KMS-11 (cell line): ENCODE results near the gene PKDREJ.

Experiments used
- H2AFZ ChIP-seq: fragments of 200-600 bp; sonication (generic); 2 replicates; pipeline ENCODE4 v1.6.1; 2016; ENCODE audit warnings: antibody characterized with exemption, mixed run types, low read depth
- H3K27ac ChIP-seq: fragments of 200-600 bp; sonication (generic); 2 replicates; pipeline ENCODE4 v1.6.1; 2016; ENCODE audit warnings: mild to moderate bottlenecking, mixed run types
- H3K27me3 ChIP-seq: fragments of 200-600 bp; sonication (generic); 2 replicates; pipeline ENCODE4 v1.6.1; 2017; ENCODE audit warnings: mild to moderate bottlenecking, low read depth, mixed run types, moderate library complexity; ENCODE audit not compliant: insufficient read depth
- H3K36me3 ChIP-seq: fragments of 200-600 bp; sonication (generic); 2 replicates; pipeline ENCODE4 v1.6.1; 2017; ENCODE audit warnings: mild to moderate bottlenecking, mixed run types; ENCODE audit not compliant: insufficient read depth
- H3K4me1 ChIP-seq: fragments of 200-600 bp; sonication (generic); 2 replicates; pipeline ENCODE4 v1.6.1; 2016; ENCODE audit warnings: mild to moderate bottlenecking, low read depth, mixed run types; ENCODE audit not compliant: poor library complexity, severe bottlenecking
- H3K4me2 ChIP-seq: fragments of 200-600 bp; sonication (generic); 2 replicates; pipeline ENCODE4 v1.7.0; 2016; ENCODE audit warnings: mild to moderate bottlenecking, mixed run types
- H3K4me3 ChIP-seq: fragments of 200-600 bp; sonication (generic); IDR thresholded peaks from 2 replicates; pipeline ENCODE4 v1.6.1; 2017; ENCODE audit warnings: low read depth, low read length, mixed read lengths; ENCODE audit not compliant: insufficient read depth
- H3K79me2 ChIP-seq: fragments of 200-600 bp; sonication (generic); 2 replicates; pipeline ENCODE4 v1.6.1; 2016; ENCODE audit warnings: low read depth, mixed run types; ENCODE audit not compliant: insufficient read depth
- H3K9ac ChIP-seq: fragments of 200-600 bp; sonication (generic); 2 replicates; pipeline ENCODE4 v1.6.1; 2016; ENCODE audit warnings: mild to moderate bottlenecking, mixed run types
- H4K20me1 ChIP-seq: fragments of 200-600 bp; sonication (generic); 2 replicates; pipeline ENCODE4 v1.6.1; 2016; ENCODE audit warnings: mild to moderate bottlenecking, mixed run types; ENCODE audit not compliant: insufficient read depth
- CTCF ChIP-seq: fragments of 200-600 bp; sonication (generic); conservative IDR thresholded peaks from 2 replicates; pipeline ENCODE4 v1.6.1; 2017; ENCODE audit warnings: low read depth, mild to moderate bottlenecking, antibody characterized with exemption, low read length, moderate library complexity, mixed read lengths

PKDREJ gene

GRCh38 chr22:46286941-46287872, 24.1 kb upstream of the PKDREJ start:
- no peak overlapping the region for H3K4me2 ChIP-seq
- H3K9ac ChIP-seq, result no peak overlapping the region
- TF ChIP-seq CTCF, result no peak

GRCh38 chr22:46286006-46286405, 22.9 kb upstream of the PKDREJ start:
- Histone ChIP-seq H3K36me3 (no peaks in the 10 kb centered on the region), H3K4me1 (no peaks in the 10 kb centered on the region), H2AFZ (no peak overlapping the region), H3K27ac (no peak overlapping the region), H3K27me3 (no peaks in the 10 kb centered on the region), H3K4me2 (no peak overlapping the region), H3K79me2 (no peaks in the 10 kb centered on the region), H3K9ac (no peak overlapping the region), H3K4me3 (no peak overlapping the region), H4K20me1 (no peaks in the 10 kb centered on the region)
- TF ChIP-seq CTCF, result no peak

More at GRCh38 chr22:46286941-46287872, 24.1 kb upstream of the PKDREJ start:
- Histone ChIP-seq H3K27me3 (no peaks in the 10 kb centered on the region), H3K27ac (no peak overlapping the region), H2AFZ (no peak overlapping the region), H3K4me3 (no peak overlapping the region), H3K4me1 (no peaks in the 10 kb centered on the region), H4K20me1 (no peaks in the 10 kb centered on the region), H3K79me2 (no peaks in the 10 kb centered on the region), H3K36me3 (no peaks in the 10 kb centered on the region)

GRCh38 chr22:46281866-46282678, 18.9 kb upstream of the PKDREJ start:
- Histone ChIP-seq H3K9ac (no peak overlapping the region), H3K27me3 (no peaks in the 10 kb centered on the region), H3K4me2 (no peak overlapping the region), H3K79me2 (no peaks in the 10 kb centered on the region), H2AFZ (no peak overlapping the region), H3K4me3 (no peak overlapping the region), H3K4me1 (no peaks in the 10 kb centered on the region), H3K27ac (no peak overlapping the region), H4K20me1 (no peaks in the 10 kb centered on the region), H3K36me3 (no peaks in the 10 kb centered on the region)
- no peak for TF ChIP-seq CTCF

- Histone ChIP-seq H3K9ac (no peak overlapping the region), H3K4me3 (no peak overlapping the region), H3K36me3 (no peaks in the 10 kb centered on the region)
Measured at GRCh38 chr22:46280999-46281623, 18.0 kb upstream of the PKDREJ start.

More at GRCh38 chr22:46280999-46281623, 18.0 kb upstream of the PKDREJ start:
- no peak overlapping the region for H3K27ac ChIP-seq
- H4K20me1 ChIP-seq, result no peaks in the 10 kb centered on the region
- no peaks in the 10 kb centered on the region for H3K4me1 ChIP-seq
- H3K27me3 ChIP-seq, result no peaks in the 10 kb centered on the region
- TF ChIP-seq CTCF, result no peak
- no peak overlapping the region for H2AFZ ChIP-seq
- no peak overlapping the region for H3K4me2 ChIP-seq
- no peaks in the 10 kb centered on the region for H3K79me2 ChIP-seq
